NCI-H1048 (cell line): ENCODE data around the gene CYSRT1.

Experiments
- DNase-seq: peaks from one replicate; lab custom pipeline; 2025; lab: John Stamatoyannopoulos, UW

The CYSRT1 gene

DNA sequence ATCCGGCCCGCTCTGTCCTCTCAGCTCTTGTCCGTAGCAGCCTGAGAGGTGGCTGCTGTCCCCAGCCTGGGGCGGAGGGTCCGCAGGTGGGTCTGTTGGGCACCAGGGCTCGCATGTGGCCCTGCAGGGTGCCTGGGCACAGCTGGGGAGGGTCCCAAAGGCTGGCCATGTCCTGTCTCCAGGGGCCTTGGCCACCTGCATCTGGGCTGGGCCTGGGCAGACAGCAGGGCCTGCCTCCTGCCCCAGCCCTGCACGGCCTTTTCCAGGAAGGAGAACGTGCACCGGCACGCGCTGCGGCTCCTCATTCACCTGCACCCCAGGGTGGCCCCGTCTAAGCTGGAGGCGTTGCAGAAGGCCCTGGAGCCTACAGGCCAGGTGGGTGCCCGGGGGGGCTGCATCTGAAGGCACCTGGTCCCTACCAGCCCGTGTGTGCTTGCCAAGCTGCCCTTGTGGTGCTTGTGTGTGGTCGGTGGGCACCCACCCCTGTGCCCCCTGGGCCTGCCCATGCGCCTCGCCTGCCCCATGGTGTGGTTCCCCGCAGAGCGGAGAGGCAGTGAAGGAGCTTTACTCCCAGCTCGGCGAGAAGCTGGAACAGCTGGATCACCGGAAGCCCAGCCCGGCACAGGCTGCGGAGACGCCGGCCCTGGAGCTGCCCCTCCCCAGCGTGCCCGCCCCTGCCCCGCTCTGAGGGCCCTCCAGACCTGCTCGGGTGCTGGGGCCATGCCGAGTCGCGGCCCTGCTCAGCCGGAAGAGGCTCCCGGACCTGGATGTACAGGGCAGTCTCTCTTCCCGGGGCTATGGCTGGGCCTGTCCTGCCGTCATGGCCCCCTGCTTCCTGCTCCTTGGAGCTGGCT lies 47.5 kb downstream of the CYSRT1 start:
- no peak for DNase-seq

- no peak for DNase-seq
These were observed 48.1 kb downstream of the CYSRT1 start for GRCh38 chr9:137273095-137273490.

DNA sequence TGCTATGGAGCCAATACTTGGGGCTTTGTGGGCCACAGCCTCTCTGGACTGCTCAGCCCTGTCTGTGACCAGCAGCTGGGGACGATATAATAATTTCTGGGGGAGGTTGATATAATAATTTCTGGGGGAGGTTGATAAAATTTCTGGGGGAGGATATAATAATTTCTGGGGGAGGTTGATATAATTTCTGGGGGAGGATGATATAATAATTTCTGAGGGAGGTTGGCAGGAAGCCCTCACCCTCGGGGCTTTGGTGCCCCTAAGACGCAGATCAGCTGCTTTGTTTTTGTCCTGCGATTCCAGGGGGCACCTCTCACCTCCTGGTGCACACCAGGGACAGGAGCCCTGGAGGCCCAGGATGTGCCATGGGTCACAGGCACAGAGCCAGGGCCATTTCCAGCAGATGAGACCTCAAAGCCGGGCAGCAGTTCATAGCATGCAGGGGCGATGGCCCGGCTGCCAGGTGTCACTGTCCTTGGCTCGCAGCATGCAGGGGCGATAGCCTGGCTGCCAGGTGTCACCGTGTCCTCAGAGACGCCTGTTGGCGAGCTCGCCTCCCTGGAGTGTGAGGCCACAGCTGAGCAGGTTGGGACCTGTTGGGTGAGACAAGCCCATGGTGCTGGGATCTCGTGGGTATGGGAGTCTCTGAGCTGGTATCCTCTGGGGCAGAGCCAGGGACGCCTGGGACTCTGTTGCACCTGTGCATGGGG lies 48.8 kb downstream of the CYSRT1 start:
- DNase-seq: no peak

DNA sequence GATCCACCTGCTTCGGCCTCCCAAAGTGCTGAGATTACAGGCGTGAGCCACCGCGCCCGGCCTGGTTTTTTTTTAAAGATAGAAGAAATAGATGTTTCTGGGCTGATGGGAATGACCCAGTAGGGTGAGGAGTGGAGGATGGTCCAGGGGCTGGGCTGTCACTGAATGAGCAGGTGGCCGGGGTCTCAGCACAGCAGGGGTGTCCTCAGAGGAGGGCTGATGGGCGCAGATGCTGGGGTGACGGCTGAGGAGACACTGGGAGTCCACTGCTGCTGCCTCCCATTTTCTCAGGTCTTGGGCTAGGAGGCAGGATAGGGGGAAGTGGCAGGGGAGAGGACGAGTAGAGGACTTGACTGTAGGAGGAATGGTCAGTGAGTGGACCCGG lies 50.2 kb downstream of the CYSRT1 start:
- DNase-seq: no peak
